ENCODE results near the gene POLD2.

Gene POLD2

GRCh38 chr7:44152971-44153947 lies 29.9 kb upstream of the POLD2 start:
- DNase-seq, result no peak

- no peak for DNase-seq
Measured at GRCh38 chr7:44151956-44152355, 28.6 kb upstream of the POLD2 start.

- DNase-seq, result no peak
Measured at GRCh38 chr7:44150966-44151941, 27.9 kb upstream of the POLD2 start.

- DNase-seq, result no peak
Measured at GRCh38 chr7:44150466-44150832, 27.1 kb upstream of the POLD2 start.

GRCh38 chr7:44149571-44150465 lies 26.5 kb upstream of the POLD2 start:
- no peak for DNase-seq

- no peak for DNase-seq
Measured at GRCh38 chr7:44148961-44149536, 25.7 kb upstream of the POLD2 start.

GRCh38 chr7:44148166-44148565 lies 24.8 kb upstream of the POLD2 start:
- DNase-seq, result no peak

GRCh38 chr7:44147026-44147991 lies 24.0 kb upstream of the POLD2 start:
- no peak for DNase-seq

GRCh38 chr7:44145969-44146911 lies 22.9 kb upstream of the POLD2 start:
- peak; percentile 47 for DNase-seq

- peak; percentile 69 for DNase-seq
Measured at GRCh38 chr7:44145479-44145968, 22.2 kb upstream of the POLD2 start.

GRCh38 chr7:44144968-44145478 lies 21.7 kb upstream of the POLD2 start:
- DNase-seq, result no peak

GRCh38 chr7:44144426-44144967 lies 21.1 kb upstream of the POLD2 start:
- no peak for DNase-seq

- DNase-seq, result no peak
Measured at GRCh38 chr7:44143646-44144250, 20.4 kb upstream of the POLD2 start.

GRCh38 chr7:44142028-44142427 lies 18.7 kb upstream of the POLD2 start:
- DNase-seq, result no peak

GRCh38 chr7:44141221-44141850 lies 18.0 kb upstream of the POLD2 start, which contains the start of gene MYL7:
Gene MYL7, minus strand, starts transcription at chr7:44141332. Its CDS starts 27 bp downstream, at chr7:44141305.
- no peak for DNase-seq

- no peak for DNase-seq
Measured at GRCh38 chr7:44140341-44140740, 17.0 kb upstream of the POLD2 start.

GRCh38 chr7:44139311-44140010 lies 16.1 kb upstream of the POLD2 start:
- DNase-seq, result no peak

Measured in central memory CD4-positive, alpha-beta T cell (primary cell).